Effector CD8-positive, alpha-beta T cell (primary cell): ENCODE measurements around the gene DRD5.
"Not testable (repeated sequence)": the region's sequence is repeated elsewhere in the genome, so short reads cannot be mapped to it uniquely, and the experiment has no call there.

Experiments
- DNase-seq: peaks from one replicate; lab custom pipeline; 2025; lab: John Stamatoyannopoulos, UW
- total RNA-seq, 4 experiments: gene quantifications; one replicate each; lab custom pipeline; 2026; lab: John Stamatoyannopoulos, UW

Gene DRD5
- total RNA-seq: 0 reads per million in 4 experiments

DNA sequence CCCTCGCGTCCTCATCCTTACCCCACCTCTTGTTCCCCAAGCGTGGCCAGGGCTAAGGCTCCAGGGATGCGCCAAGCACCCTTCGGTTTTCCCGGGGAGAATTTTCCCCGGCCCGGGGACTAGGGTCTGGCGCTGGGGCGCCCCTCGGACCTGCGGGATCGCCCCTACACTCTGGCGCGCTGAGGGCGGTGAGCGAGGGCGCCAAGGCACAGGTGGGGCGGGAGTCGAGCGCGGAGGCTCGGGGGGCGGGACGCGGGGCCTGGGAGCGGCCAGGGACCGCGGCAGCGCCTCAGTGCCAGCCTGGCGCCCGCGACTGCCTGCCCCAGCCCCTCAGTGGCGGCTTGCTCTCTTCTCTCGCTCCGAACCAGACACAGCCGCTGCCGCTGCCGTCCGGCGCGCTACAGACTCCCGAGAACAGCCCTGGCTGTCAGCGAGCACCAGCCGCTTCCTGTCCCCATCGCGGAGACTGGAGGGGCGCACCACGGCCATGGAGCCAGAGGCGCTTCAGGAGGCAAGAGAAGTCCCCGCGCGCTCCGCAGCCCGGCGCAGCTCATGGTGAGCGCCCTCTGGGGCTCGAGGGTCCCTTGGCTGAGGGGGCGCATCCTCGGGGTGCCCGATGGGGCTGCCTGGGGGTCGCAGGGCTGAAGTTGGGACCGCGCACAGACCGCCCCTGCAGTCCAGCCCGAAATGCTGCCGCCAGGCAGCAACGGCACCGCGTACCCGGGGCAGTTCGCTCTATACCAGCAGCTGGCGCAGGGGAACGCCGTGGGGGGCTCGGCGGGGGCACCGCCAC lies at the start of gene DRD5:
DRD5 (plus strand) TSS at position 292 of the 793 bp plus-strand sequence; CDS start at position 688, 396 bp downstream.
- DNase-seq: no peak

DNA sequence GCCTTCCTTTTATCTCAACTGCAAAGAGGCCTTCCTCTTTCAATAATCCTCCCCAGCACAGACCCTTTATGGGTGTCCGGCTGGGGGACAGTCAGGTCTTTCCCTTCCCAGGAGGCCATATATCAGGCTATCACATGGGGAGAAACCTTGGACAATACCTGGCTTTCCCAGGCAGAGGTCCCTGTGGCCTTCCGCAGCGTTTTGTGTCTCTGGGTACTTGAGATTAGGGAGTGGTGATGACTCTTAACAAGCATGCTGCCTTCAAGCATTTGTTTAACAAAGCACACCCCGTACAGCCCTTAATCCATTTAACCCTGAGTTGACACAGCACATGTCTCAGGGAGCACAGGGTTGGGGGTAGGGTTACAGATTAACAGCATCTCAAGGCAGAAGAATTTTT lies 49.2 kb upstream of the DRD5 start:
- not testable (repeated sequence) for DNase-seq

DNA sequence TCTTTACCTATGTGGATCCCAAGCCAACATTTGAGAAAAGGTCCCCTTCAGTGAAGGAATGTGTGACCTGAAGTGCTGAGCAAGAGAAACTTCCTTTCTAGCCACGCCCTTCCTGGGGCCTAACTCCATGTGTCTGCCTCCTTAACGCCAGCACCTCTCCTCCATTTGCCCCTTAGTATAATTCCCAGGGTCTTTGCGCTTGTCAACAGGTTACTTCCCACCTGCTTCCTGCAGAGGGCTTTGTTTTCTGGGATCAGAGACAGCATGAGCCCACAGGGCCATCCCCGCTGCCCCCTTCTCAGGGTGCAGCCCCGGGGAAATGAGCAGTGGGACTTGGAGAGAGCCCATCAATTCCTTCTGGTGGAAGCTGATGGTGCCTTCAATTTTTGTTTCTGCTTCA lies 45.9 kb upstream of the DRD5 start:
- no peak for DNase-seq

DNA sequence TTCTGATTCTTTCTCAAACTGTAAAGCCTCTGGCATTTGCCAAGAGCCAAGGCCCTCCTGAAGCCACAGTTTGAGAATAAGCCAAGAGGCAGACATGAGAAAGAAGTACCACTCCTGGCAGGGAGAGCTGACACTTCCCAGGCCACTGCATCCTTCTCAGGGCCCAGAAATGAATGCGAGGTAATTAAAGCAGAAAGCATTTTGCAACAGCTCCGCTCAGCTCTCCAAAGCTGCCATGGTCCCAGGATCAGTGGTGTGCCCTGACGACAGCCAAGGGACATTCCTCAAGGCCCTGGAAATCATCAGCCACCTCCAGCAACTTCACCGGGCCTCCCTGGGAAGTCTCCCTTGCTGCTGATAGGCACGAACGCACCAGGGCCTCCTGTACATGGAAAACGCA lies 44.2 kb upstream of the DRD5 start:
- DNase-seq: not testable (repeated sequence)

DNA sequence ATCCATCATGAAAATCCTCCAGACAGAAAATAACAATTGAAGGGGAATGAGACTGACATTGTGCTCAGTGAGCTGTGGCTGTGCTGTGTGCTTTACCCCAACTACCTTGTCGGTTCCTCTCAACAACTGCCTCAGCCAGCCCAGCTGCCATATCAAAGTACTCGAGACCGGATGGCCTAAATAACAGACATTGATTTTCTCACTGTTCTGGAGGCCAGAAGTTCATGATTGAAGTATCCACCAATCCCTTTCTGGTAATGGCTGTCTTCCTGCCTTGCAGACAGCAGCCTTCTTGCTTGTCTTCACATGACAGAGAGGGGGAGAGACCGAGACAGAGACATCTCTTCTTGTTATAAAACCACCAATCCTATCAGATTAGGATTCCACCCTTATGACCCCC lies 37.6 kb upstream of the DRD5 start:
- DNase-seq: not testable (repeated sequence)

DNA sequence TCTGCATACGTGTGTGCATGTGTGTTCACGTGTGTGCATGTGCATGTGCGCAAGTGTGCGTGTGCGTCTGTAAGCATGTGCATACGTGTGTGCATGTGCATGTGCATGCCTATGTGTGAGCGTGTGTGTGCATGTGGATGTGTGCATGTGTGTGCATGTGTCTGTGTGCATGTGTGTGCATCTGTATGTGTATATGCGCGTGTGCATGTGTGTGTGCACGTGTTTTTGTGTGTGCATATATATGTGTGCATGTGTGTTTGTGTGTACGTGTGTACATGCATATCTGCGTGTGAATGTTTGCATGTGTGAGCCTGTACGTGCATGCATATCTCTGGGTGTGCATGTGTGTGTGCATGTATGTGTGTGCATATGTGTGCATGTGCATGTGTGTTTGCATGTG lies 35.7 kb upstream of the DRD5 start:
- DNase-seq: no peak

DNA sequence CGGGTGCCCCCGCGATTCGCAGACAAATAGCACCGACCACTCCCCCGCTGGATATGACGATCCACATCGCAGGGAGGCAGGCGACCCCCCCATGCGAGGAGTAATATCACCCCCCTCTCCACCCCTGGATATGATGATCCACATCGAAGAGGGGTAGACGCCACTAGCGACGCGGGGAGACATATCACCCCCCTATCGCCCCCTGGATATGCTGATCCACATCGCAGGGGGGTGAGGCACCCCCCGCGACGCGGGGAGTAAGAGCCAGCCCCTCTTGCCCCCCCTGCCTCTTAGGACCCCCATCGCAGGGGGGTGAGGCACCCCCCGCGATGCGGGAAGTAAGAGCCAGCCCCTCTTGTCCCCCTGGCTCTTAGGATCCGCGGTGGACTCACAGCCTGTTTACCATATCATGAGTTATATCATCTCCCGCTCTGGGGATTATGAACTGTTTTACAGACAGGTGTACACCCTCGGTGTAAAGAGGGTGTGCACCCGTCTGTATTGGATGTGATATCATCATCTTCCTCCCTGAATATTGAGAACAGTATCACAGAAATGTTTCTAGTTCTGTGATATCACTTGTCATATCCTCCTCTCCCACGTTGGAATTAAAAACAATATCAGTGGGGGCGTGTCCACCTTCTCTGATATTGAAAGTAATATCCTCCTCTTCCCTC lies 22.7 kb upstream of the DRD5 start:
- no peak for DNase-seq

DNA sequence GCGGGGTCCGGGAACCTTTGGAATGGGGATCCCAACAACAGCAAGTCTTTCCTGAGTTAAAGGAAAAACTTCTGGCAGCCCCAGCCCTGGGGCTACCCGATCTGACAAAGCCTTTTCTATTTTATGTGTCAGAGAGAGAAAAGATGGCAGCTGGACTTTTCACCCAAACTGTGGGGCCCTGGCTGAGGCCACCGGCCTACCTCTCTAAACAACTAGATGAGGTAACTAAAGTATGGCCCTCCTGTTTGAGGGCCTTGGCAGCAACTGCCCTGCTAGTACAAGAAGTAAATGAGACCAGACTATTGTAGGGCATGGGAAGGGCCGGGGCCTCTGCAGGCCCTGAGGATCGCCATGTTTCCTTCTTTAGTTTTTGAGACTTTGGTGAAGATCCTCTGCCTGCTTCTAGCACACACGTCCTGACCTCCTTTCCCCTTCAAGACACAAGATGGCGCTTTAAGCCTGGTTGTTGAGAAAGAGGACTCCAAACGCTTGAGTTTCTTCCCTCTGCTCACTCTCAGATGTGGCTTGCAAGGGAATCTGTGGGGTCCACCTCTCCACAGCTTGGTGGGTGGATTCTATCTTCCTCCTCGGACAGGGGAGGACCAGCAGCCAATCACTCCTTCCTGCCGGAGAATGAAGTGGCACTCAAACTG lies 18.5 kb upstream of the DRD5 start:
- no peak for DNase-seq

DNA sequence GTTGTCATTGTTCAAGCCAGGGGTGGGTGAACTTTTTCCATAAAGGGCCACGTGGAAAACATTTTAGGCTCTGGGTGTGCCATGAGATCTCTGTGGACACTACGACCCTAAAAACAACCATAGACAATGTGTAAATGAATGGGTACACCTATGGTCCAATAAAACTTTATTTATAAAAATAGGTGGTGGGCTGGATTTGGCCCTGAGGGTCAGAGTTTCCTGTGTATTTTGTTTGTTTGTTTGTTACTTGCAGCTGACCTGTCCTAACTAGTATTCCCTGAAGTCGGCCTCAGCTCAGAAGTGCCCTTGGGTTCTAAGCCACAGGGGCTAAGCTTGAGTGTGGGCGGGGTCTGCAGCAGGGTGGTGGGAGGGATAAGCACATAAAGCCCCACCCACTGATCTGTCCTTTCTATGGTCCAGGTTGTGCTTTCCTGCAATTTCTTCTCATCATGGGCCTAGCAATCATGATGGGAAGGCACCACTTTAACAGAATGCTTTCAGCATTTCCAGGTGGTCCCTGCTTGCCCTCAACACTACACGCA lies 17.2 kb upstream of the DRD5 start:
- DNase-seq: no peak

DNA sequence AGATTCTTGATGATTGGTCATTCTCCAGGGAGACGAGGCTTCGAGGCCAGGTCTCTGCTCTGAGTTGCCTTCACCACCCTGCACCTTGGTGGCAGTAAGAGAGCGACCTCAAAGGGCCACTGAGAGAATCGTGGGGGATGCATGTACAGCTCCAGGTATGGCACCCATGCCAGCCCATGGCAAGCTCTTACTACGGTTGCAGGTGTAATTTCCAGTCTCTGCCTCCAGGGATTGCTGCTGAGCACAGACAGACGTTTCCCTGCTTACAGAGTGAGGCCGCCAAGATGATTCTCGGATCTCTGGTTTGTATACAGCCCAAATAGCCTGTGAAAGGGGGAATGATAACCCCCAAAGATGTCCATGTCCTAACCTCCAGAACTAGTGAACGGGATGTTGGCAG lies 16.3 kb upstream of the DRD5 start:
- no peak for DNase-seq

DNA sequence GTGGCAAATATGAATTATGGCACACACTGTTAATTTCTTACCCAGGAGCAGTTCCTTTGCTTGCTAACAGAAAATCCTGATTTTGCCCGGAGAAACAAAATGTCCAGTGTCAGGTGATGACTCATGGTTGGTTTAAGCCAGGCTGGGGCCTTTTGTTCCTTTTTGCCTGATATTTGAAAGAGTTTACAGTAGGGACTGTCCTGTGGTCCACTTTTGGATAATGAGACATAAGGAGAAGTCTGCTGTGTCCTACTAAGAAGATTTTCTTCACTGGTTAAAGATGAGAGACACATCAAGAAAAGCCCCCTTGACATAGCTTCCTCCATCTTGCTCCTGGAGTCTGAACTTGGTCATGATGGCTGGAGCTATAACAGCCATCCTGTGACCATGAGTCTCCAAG lies 12.1 kb upstream of the DRD5 start:
- no peak for DNase-seq

DNA sequence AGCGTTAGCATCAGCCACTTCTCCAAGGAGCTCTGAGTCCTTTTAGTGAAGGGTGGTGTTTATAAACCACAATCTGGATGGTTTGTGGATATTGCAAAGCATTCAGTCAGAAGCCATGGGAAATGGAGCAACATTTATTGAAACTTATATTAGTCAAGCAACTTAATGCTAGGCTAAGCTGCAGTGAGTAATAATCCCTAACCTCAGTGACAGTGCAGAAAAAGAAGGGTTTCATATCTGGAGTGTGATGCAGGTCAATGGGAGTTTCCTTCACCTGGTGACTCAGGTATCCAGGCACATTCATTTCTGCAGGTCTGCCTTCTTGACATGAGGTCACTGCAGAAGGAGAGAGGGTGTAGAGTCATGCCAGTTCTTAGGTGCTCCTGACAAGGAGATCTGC lies 10.4 kb upstream of the DRD5 start:
- DNase-seq: no peak

DNA sequence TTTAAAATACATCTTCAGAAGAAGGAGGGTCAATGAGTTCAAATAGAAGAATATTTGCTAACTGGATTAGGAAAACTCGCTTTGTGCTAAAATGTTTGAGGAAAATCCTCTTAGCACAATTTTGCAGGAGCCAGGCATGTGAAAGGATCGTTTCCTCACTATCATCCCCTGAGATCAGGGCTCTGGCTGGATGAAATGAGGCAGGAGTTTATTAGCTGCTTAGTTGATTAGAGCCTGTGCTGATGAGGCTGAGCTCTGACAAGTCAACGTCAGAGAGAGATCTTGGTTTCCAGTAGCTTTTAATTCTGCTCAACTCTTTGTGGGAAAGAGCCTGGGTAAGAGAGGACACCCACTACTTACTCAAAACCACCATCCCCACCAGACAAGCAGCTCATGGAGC lies 8.0 kb upstream of the DRD5 start:
- DNase-seq: no peak

DNA sequence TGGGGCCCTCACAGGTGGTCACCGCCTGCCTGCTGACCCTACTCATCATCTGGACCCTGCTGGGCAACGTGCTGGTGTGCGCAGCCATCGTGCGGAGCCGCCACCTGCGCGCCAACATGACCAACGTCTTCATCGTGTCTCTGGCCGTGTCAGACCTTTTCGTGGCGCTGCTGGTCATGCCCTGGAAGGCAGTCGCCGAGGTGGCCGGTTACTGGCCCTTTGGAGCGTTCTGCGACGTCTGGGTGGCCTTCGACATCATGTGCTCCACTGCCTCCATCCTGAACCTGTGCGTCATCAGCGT lies 652 bp downstream of the DRD5 start:
- no peak for DNase-seq

DNA sequence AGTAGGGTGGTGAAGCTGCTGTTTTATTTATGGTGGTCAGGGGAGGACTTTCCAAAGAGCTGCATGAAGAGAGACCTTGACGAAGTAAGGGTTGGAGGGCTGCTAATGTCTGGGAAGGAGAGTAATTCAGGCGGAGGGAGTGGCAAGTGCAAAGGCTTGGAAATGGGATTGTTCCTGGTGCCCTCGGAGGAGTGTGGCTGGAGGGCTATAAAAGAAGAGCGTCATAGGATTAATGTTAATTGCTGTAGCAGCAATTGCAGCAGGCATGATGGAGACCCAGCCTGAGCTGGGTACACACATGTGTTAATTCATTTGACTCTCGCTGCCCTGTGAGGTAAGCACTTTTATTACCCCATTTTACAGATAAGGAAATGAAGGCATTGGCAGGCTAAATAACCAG lies 4.5 kb downstream of the DRD5 start:
- not testable (repeated sequence) for DNase-seq

DNA sequence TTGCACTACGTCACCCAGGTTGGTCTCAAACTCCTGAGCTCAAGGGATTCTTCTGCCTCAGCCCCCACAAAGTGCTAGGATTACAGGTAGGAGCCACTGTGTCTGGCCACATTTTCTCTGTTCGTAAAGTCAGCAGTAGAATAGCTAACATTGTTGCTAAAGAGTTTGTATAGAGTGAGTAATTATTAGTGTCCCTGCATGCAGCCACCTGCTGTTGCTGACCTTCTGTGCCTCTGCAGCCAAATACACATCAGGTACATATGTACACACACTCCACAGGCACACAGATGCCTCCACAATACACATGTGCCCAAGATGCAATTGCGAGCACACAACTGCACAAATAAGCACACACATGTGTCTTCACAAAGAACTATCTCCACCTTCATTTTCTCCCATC lies 10.9 kb downstream of the DRD5 start:
- no peak for DNase-seq

DNA sequence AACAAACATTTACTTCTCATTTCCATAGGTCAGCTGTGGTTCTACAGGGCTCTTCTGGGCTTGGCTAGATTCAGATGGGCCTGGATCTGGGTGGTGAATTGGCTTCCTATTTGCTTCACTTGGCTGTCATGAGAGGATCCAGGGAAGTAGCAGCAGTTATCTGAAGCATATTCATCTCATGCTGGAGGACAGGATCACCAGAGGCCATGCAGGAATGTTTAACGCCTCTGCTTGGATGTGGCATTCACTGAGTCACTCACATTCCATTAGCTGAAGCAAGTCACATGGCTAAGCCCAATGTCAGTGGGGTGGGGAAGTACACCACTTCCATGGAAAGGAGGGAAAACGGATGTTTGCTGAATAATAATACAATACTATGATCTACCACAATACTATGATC lies 15.2 kb downstream of the DRD5 start:
- DNase-seq: not testable (repeated sequence)

DNA sequence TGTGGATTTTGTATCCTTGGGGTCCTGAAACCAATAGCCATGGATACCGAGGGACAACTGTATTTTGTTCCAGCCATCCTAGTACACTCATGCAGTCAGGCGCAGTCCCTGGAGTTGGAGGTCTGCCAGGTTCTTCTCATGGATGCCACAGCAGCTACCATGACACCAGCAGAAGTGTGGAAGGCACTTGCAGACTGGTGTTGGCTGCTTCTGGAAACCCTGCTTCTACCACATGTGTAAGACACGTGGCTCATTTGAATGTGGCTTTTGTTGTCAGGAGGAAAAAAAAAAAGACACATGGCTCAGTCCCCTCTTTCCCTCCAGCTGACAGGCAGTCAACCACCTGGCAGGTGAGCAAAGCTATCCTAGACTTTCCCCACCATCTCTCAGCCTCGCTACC lies 19.4 kb downstream of the DRD5 start:
- DNase-seq: no peak

DNA sequence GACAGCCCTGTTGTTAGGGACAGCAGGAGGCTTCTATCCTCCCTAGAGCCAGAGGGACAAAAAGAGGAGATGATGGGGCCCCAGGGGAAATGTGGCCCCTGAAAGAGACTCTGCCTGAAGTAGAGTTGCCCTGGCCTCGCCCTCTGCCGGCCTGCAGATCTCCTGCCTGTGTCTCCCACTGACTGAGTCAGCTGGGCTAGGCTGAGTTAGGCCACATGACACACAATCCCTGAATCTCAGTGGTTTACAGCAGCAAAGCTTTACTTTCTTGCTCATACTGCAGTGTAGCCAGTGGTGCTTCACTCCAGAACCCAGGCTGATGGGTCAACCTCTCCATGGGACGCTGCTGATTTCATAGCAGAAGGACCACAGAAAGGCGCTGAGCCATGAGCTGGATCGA lies 23.5 kb downstream of the DRD5 start:
- DNase-seq: no peak

DNA sequence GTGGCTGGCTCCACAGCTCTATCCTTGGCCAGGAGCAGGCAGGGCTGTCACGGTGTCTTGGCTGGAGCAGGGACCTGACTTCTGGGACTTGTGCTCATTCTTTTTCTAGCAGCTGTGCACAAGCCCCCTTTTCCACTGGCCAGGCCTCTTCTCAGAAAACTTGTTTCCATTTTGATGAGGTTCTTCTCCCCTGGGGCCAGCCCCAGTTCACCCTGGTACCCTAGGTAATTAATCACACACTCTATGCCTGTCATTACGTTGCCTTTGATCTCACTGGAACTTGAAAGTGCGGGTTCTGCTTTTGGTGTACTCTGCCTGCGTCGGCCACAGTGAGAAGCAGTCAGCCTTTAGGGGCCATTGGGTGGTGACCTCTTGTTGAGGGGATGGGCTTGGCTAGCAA lies 26.6 kb downstream of the DRD5 start:
- DNase-seq: no peak

DNA sequence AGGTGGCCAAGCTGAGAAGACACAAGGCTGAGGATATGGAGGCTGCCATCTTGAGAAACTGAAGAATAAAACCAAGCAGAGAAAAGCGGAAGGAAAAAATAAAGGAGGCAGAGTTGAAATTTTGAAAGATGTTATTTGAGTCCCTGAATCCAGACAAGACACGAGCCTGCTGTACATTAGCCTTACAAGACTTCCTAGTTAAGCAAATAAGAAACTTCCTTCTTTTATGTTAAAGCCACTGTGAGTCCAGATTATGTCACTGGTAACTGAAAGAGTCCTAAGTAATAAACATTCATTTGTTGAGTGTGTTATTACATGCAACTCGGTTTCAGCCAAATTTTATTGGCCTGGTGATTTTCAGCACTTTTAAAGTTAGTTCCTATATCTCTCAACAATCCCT lies 30.4 kb downstream of the DRD5 start:
- no peak for DNase-seq

DNA sequence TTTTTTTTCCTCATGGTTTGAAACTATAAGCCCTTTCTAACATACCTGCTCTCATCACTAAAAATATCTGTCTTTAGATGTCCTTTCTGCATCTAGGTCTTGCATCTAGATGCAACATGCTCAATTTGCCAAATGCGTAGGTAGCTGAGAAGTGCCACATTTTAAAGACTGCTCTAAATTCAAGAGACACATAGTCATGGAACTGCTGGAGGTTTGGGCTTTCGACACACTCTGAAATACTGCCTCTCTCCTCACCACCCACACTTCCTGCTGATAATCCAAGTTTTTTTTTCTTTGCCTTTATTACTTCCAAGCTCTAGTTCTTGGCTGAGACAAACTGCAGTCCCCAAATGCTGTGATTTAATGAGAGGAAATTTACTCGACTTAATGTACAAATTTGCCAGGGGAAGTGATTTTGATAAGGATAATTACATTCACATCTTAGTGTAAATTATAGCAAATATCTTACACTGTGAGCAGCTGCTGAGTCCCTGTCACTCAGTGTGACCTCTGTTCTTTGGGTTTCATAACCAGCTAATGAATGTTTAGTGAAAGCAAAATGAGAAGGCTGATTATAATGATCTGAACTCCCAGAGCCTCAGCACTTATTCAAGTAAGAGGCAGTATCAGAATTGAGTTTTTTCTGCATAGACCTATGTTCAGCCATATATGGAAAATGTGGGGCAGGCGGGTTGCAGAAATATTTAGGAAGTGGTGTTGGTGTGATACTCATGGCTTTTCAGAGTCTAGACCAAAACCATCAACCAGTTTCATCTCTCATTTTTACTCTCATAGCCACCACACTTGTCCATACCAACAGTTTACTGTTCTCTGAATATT lies 31.3 kb downstream of the DRD5 start:
- DNase-seq: no peak
